Subcutaneous adipose tissue (tissue), 4 donors: ENCODE data around the gene ZNF467. TPM values are rescaled to one million over a fixed set of nuclear protein-coding genes. Genes with fewer than 3 reads are reported as not detected.

Experiments
- CTCF ChIP-seq: fragments of 450-650 bp; IDR thresholded peaks from one replicate; pipeline ENCODE4 v1.5.1; 2016; ENCODE audit warnings: low read depth, mild to moderate bottlenecking, control low read depth, antibody characterized with exemption, moderate library complexity
- total RNA-seq, 4 donors: library from RNA; depleted of rRNA; stranded (reverse); fragments of >200 nt; gene quantifications; one replicate each; pipeline ENCODE4 v1.1.0, GENCODE V29; 2016

The ZNF467 gene
- total RNA-seq, 4 donors from 2014 or later = 3.6 to 21.5 (median 4.6) TPM

DNA sequence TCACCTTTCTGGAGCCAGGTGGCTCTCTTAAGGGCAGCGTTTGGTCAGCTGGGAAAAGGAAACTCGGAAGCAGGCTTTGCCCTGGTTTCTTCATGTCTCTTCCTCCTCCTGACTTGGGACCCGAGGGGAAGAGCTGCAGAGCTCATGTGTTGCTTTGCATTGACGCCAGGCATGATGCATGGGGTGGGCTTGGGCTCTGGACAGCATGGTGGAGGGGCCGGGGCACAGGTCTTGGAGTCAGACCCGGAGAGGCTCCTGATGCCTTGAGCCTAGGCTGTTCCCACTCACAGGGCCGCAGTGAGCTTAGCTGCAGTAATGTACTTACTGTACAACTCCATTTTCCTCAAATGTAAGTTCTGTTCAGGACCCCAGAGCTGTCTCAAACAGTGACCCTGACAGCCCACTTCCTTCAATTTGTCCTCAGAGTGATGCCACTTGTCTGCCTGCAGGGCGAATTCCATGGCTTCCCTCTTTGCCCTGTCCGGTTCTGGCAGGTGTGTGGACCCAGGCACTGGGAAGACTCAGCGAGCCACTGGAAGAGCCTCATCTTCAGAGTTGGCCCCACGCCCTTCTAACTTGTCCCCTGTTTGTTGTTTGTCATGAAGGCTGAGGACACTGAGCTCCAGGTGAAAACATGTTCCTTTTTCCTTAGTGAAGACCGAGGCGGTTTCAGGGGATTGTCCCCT, 50.2 kb downstream of the ZNF467 start:
- no peak for TF ChIP-seq CTCF

DNA sequence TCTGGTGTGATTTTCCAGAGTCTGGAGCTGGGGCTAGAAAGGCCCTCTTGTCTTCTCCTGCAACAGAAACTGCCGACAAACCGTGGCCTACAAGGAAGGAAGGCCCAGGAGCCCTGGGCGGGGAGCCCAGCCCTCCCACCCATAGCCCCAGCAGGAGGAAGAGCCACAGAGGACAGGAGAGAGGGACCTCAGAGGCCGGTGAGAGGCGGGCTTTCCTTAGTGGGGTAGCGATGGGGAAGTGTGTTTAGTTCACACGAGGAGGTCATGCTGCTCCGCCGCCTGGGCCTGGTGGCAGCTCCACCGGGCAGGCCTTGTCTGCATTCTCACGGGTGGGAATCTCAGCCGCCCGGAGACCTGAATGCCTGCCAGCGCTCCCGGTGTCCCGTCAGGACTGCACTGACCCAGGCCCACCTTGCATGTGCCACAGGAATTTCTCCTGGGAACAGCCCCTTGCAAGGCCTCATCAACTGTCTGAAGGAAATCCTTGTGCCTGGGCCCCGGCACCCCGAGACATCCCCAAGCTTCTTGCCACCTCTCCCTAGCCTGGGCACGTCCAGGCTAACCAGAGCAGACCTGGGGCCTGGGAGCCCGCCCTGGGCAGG, 50.9 kb downstream of the ZNF467 start:
- no peak for TF ChIP-seq CTCF

GRCh38 chr7:149721084-149721601, 52.2 kb downstream of the ZNF467 start:
- TF ChIP-seq CTCF = no peak

DNA sequence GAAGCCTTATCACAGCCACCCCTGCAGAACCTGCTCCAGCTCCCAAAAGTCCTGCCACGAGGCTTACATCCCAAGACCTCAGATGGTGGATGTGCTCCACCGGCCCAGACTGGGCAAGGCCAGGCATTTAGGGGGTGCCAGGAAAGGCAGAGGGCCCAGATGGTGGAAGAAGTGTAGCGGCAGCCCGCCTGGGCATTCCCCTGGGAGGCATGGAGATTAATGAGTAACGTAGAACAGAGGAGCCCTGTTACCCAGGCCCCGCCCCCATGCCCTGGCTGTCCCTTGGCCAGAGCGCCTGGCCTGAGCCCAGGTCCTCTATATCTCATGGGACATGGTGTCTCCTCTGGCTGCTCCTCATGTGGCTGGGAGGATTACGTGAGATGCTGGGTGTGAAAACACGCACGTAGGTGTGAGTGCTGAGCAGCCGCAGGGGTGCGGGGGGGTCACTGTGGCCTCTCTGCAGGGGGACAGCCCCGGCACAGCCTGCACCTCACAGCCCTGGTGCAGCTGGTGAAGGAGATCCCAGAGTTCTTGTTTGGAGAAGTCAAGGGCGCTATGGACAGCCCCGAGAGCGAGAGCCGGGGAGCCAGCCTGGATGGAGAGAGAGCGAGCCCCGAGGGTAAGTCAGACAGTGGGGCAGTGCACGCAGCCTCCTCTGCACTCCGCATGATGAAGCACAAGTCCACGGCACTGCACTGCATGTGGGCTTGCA, 52.9 kb downstream of the ZNF467 start:
- no peak for TF ChIP-seq CTCF

- TF ChIP-seq CTCF = no peak
Measured at GRCh38 chr7:149719912-149720335, 53.5 kb downstream of the ZNF467 start.

DNA sequence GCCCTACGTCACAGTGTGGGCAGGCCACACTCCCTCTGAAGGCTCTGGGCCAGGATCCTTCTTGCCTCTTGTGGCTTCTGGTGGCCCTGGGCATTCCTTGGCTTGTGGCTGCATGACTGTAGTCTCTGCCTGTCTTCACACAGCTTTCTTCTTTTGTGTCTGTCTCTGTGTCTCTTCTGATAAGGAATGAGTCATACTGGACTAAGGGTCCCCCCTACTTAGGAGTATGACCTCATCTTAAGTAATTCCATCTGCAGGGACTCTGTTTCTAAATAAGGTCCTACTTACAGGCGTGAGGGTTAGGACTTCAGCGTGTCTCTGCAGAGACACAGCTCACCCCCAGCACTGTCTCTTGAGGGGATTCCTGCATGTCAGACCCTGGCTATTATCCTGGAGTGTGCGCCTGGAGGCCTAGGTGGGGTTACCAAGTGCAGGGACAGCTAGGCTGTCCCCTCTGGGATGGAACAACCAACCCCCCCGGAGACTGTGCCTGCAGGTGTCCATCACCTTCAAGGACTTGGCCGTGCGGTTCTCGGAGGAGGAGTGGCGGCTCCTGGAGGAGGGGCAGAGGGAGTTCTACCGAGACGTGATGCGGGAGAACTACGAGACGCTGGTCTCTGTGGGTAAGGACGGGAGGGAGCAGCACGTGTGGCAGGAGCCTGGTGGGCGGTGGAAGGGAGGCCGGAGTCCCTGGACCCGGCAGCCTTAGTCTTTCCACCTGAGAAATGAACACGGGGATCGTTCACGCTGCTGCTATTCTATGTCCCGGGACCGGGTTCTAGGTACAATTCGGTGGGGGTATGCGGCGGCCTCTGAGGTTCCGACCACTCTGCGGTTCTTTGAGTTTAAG, 54.1 kb downstream of the ZNF467 start:
- no peak for TF ChIP-seq CTCF
